ENCODE results near the gene ALX4.

GRCh38 chr11:44246726-44247125 lies 63.2 kb downstream of the ALX4 start:
- TF ChIP-seq, protein P1, sequence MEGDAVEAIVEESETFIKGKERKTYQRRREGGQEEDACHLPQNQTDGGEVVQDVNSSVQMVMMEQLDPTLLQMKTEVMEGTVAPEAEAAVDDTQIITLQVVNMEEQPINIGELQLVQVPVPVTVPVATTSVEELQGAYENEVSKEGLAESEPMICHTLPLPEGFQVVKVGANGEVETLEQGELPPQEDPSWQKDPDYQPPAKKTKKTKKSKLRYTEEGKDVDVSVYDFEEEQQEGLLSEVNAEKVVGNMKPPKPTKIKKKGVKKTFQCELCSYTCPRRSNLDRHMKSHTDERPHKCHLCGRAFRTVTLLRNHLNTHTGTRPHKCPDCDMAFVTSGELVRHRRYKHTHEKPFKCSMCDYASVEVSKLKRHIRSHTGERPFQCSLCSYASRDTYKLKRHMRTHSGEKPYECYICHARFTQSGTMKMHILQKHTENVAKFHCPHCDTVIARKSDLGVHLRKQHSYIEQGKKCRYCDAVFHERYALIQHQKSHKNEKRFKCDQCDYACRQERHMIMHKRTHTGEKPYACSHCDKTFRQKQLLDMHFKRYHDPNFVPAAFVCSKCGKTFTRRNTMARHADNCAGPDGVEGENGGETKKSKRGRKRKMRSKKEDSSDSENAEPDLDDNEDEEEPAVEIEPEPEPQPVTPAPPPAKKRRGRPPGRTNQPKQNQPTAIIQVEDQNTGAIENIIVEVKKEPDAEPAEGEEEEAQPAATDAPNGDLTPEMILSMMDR (IDR thresholded peaks at IDR 0.05), result no peak
- no peak for TF ChIP-seq EZH2 (IDR thresholded peaks at IDR 0.05; ENCODE audit: borderline replicate concordance, insufficient read depth, low read depth, low read length, poor library complexity, severe bottlenecking)
